ENCODE data around the gene SLC7A1. TPM values are rescaled to one million over a fixed set of nuclear protein-coding genes. Genes with fewer than 3 reads are reported as not detected.

Gene SLC7A1
- total RNA-seq, 2 experiments from 2014 or later, result 11.3 to 12.3 TPM

DNA sequence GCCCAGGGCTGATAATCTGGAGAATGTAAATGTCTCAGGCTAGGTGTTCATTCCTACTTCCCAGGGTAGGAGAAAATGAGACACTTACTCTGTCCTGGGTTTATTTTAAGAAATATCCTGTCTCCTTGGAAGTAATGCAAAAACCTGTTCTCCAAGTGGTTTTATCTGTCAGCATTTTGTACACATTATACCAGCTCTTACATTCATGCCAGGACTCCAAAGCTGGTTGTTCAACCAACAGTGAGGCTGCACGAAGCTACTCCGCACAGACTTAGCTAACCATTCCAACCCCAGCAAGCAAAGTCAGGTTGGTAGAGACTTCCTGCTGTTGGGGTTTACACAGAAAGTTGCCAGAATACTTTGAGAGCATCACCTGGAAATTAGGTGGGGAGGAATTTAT, 55.6 kb downstream of the SLC7A1 start:
- H3K27ac ChIP-seq (ENCODE audit: low read depth in 1 of 2, low read length in 2 of 2), result no peak overlapping the region
- no peaks in the 10 kb centered on the region for H3K27me3 Mint-ChIP-seq
- ATAC-seq (ENCODE audit: poor library complexity) (no peak), DNase-seq (no peak)
- H3K36me3 ChIP-seq (ENCODE audit: insufficient read depth, low read length), result peaks cover 14% of the 10 kb centered on the region
- no peak overlapping the region for H3K27ac Mint-ChIP-seq
- CTCF ChIA-PET, result no interaction called here
- no peaks in the 10 kb centered on the region for H3K27me3 ChIP-seq (ENCODE audit: control insufficient read depth in 1 of 2, insufficient read depth in 2 of 2, low read length in 2 of 2)
- intact Hi-C loops (cut with DNase I, micrococcal nuclease), result no loop called here
- H3K4me3 ChIP-seq (ENCODE audit: low read length), result no peak overlapping the region
- H3K9me3 ChIP-seq (ENCODE audit: control insufficient read depth in 1 of 2, insufficient read depth in 1 of 2, low read length in 2 of 2), result no peaks in the 10 kb centered on the region
- no peak overlapping the region for H3K4me3 Mint-ChIP-seq
- POLR2A ChIA-PET, result no interaction called here
- peaks cover 40% of the 10 kb centered on the region for H3K4me1 Mint-ChIP-seq (ENCODE audit: low read depth)
- peaks cover 29% of the 10 kb centered on the region for H3K36me3 Mint-ChIP-seq (ENCODE audit: low read depth)
- H3K9me3 Mint-ChIP-seq, result no peaks in the 10 kb centered on the region
- TF ChIP-seq, protein P1, sequence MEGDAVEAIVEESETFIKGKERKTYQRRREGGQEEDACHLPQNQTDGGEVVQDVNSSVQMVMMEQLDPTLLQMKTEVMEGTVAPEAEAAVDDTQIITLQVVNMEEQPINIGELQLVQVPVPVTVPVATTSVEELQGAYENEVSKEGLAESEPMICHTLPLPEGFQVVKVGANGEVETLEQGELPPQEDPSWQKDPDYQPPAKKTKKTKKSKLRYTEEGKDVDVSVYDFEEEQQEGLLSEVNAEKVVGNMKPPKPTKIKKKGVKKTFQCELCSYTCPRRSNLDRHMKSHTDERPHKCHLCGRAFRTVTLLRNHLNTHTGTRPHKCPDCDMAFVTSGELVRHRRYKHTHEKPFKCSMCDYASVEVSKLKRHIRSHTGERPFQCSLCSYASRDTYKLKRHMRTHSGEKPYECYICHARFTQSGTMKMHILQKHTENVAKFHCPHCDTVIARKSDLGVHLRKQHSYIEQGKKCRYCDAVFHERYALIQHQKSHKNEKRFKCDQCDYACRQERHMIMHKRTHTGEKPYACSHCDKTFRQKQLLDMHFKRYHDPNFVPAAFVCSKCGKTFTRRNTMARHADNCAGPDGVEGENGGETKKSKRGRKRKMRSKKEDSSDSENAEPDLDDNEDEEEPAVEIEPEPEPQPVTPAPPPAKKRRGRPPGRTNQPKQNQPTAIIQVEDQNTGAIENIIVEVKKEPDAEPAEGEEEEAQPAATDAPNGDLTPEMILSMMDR (IDR thresholded peaks at IDR 0.05), result no peak
- H3K4me1 ChIP-seq (ENCODE audit: insufficient read depth, low read length), result peaks cover 3% of the 10 kb centered on the region

DNA sequence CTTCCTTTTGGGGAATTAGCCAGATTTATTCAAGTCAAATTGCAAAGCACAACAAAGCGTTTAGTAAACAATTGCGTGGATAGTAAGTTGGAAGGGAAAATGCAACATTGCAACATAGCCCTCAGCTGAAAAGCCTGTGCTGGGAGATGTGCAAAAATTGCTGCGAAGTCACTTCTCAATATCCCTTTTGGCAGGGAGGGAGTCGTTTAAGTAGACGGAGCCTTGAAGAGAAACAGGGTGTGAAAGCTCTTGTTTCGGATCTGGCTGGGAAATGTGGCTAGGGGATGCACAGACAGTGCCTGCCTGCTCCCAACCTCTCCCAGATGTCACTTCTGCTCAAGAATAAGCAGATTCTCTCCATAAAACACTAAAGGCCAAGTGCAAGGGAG, 56.8 kb downstream of the SLC7A1 start:
- CTCF ChIA-PET, result no interaction called here
- DNase-seq, result no peak

DNA sequence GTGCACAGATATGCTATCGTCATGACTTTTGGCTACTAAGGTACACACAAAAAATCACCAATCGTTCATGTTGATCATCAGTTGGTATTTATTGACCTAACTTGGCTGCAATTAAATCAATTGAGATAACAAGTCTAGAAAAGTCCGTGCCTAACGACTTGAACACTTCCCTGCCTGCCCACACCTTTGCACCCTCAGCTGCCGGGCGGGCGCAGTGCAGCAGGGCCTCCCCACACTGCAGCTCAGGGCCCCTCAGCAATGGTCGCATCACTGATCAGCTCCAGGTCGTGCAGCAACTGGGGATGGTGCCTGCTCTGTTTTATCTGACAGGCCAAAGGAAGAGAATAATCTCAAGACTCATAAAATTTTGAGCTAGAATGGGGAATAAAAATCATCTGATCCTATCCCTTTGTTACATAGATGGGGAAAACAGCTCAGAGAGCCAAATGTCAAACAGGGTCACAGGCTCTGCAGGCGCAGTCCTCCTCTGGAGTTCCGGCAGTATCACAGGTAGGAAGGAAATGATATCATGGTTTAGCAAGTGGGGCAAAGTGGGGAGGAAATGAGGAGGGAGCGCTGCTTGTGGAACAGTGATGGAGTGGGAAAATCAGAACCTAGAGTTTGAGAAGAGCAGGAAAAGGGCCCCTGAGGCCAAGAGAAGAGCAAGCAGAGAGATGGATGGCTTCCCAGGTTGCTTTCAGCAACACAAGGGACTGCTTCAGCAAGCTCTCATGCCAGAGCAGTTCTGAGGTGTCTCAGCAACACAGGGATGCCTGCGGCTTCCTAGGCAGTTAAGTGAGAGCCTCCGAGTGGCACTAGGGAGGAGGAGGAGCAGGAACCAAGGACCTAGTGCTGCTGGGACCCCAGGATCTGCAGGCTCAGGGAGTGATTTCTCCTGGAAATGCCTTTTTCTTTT, 57.5 kb downstream of the SLC7A1 start:
- ChIA-PET POLR2A (no interaction called here), CTCF (no interaction called here)
- no peak for ATAC-seq (ENCODE audit: poor library complexity)
- TF ChIP-seq, protein P1 (IDR thresholded peaks at IDR 0.05), result no peak
- Mint-ChIP-seq H3K27ac (peak overlapping the region; percentile 12), H3K27me3 (no peaks in the 10 kb centered on the region), H3K4me3 (no peak overlapping the region), H3K9me3 (no peaks in the 10 kb centered on the region), H3K36me3 (ENCODE audit: low read depth) (peaks cover 43% of the 10 kb centered on the region), H3K4me1 (ENCODE audit: low read depth) (peaks cover 34% of the 10 kb centered on the region)
- Histone ChIP-seq H3K9me3 (ENCODE audit: control insufficient read depth in 1 of 2, insufficient read depth in 1 of 2, low read length in 2 of 2) (no peaks in the 10 kb centered on the region), H3K4me3 (ENCODE audit: low read length) (no peak overlapping the region), H3K27me3 (ENCODE audit: control insufficient read depth in 1 of 2, insufficient read depth in 2 of 2, low read length in 2 of 2) (no peaks in the 10 kb centered on the region), H3K27ac (ENCODE audit: low read depth in 1 of 2, low read length in 2 of 2) (no peak overlapping the region), H3K4me1 (ENCODE audit: insufficient read depth, low read length) (peaks cover 3% of the 10 kb centered on the region), H3K36me3 (ENCODE audit: insufficient read depth, low read length) (peaks cover 26% of the 10 kb centered on the region)
- no peak for DNase-seq
- intact Hi-C loops (cut with DNase I, micrococcal nuclease), result no loop called here

More for the DNA sequence above, 56.8 kb downstream of the SLC7A1 start:
- no peaks in the 10 kb centered on the region for H3K9me3 ChIP-seq (ENCODE audit: control insufficient read depth in 1 of 2, insufficient read depth in 1 of 2, low read length in 2 of 2)
- H3K9me3 Mint-ChIP-seq, result no peaks in the 10 kb centered on the region
- peaks cover 36% of the 10 kb centered on the region for H3K4me1 Mint-ChIP-seq (ENCODE audit: low read depth)
- H3K27ac Mint-ChIP-seq, result no peak overlapping the region
- POLR2A ChIA-PET, result no interaction called here
- H3K4me1 ChIP-seq (ENCODE audit: insufficient read depth, low read length), result peaks cover 3% of the 10 kb centered on the region
- H3K36me3 ChIP-seq (ENCODE audit: insufficient read depth, low read length), result peaks cover 19% of the 10 kb centered on the region
- ATAC-seq (ENCODE audit: poor library complexity), result no peak
- no peak overlapping the region for H3K27ac ChIP-seq (ENCODE audit: low read depth in 1 of 2, low read length in 2 of 2)
- H3K36me3 Mint-ChIP-seq (ENCODE audit: low read depth), result peaks cover 37% of the 10 kb centered on the region
- H3K4me3 ChIP-seq (ENCODE audit: low read length), result no peak overlapping the region
- no peak overlapping the region for H3K4me3 Mint-ChIP-seq
- no peaks in the 10 kb centered on the region for H3K27me3 Mint-ChIP-seq
- TF ChIP-seq, protein P1 (IDR thresholded peaks at IDR 0.05), result no peak
- H3K27me3 ChIP-seq (ENCODE audit: control insufficient read depth in 1 of 2, insufficient read depth in 2 of 2, low read length in 2 of 2), result no peaks in the 10 kb centered on the region
- intact Hi-C loops (cut with DNase I, micrococcal nuclease), result no loop called here

Data from CD4-positive, alpha-beta T cell (primary cell).